Measurements from ENCODE around the gene AAK1. TPM values are rescaled to one million over a fixed set of nuclear protein-coding genes. Genes with fewer than 3 reads are reported as not detected.

The AAK1 gene
- total RNA-seq, 3 donors from 2014 or later, result 62.4 to 68.4 (median 66.2) TPM

GRCh38 chr2:69560147-69560482 lies 83.4 kb downstream of the AAK1 start:
- TF ChIP-seq, protein P1, sequence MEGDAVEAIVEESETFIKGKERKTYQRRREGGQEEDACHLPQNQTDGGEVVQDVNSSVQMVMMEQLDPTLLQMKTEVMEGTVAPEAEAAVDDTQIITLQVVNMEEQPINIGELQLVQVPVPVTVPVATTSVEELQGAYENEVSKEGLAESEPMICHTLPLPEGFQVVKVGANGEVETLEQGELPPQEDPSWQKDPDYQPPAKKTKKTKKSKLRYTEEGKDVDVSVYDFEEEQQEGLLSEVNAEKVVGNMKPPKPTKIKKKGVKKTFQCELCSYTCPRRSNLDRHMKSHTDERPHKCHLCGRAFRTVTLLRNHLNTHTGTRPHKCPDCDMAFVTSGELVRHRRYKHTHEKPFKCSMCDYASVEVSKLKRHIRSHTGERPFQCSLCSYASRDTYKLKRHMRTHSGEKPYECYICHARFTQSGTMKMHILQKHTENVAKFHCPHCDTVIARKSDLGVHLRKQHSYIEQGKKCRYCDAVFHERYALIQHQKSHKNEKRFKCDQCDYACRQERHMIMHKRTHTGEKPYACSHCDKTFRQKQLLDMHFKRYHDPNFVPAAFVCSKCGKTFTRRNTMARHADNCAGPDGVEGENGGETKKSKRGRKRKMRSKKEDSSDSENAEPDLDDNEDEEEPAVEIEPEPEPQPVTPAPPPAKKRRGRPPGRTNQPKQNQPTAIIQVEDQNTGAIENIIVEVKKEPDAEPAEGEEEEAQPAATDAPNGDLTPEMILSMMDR (IDR thresholded peaks at IDR 0.05), result no peak

GRCh38 chr2:69559442-69560146 lies 83.9 kb downstream of the AAK1 start:
- Histone ChIP-seq H3K9me3 (no peaks in the 10 kb centered on the region), H3K4me1 (ENCODE audit: low read depth) (peaks cover 26% of the 10 kb centered on the region), H3K36me3 (ENCODE audit: low read depth) (no peaks in the 10 kb centered on the region), H3K4me3 (peak overlapping the region; percentile 1)
- TF ChIP-seq, protein P1 (IDR thresholded peaks at IDR 0.05), result peak; percentile 45
- ATAC-seq (peak; percentile 95), DNase-seq (peak in 1 of 3 donors; percentile 50)
- intact Hi-C loops (cut with DNase I, micrococcal nuclease), result loop anchor here (2.0 to 10.0 kb wide), 3 partner anchors 85 to 155 kb away; partner anchors contain the start of gene AAK1 (in 1 of the 2)

More at GRCh38 chr2:69560147-69560482, 83.4 kb downstream of the AAK1 start:
- no peak for DNase-seq
- Histone ChIP-seq H3K9me3 (no peaks in the 10 kb centered on the region), H3K4me3 (no peak overlapping the region), H3K36me3 (ENCODE audit: low read depth) (no peaks in the 10 kb centered on the region), H3K4me1 (ENCODE audit: low read depth) (peaks cover 29% of the 10 kb centered on the region)
- intact Hi-C loops (cut with DNase I, micrococcal nuclease), result loop anchor here (10.0 kb wide), 2 partner anchors 85 to 155 kb away; partner anchors contain the start of gene AAK1 (in 1 of the 2)
- ATAC-seq, result no peak

DNA sequence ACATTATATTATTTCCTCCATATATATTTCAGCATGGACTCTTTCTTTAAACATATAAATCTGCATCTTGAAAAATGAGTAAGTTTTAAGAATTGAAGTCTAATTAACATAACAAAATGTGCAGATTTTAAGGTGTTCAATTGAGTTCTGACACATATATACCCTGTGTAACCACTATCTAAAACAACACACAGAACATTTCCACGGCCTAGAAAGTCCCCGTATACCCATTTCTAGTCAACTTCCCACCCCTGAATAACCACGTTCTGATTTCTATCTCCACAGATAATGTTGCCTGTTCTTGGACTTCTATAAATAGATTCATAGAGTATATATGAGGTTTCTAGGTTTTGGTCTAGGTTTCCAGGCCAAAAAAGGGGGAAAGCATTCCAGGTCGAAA lies 87.5 kb downstream of the AAK1 start:
- intact Hi-C loops (cut with DNase I, micrococcal nuclease), result no loop called here
- Histone ChIP-seq H3K4me1 (ENCODE audit: low read depth) (peaks cover 21% of the 10 kb centered on the region), H3K4me3 (no peak overlapping the region), H3K9me3 (no peaks in the 10 kb centered on the region), H3K36me3 (ENCODE audit: low read depth) (no peaks in the 10 kb centered on the region)
- no peak for ATAC-seq
- DNase-seq, result no peak
- TF ChIP-seq, protein P1 (IDR thresholded peaks at IDR 0.05), result no peak

DNA sequence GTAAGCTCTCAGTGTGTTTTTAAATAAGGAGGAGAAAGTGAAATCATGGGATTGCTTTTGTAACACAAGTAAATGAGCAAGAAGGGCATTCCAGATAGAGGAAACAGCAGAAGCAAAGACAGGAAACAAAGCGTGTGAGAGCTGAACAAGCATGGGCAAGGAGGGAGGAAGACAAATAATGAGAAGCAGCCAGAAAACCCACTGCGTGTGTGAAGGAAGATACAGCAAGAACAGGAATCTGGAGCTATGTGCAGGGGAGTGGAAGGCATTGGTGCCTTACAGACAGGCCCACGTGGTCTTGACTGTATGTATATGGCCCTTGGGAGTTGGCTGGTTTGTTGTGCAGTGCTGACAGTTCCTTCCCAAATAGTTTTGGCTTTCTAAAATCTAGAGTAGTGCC lies 88.6 kb downstream of the AAK1 start:
- no peaks in the 10 kb centered on the region for H3K9me3 ChIP-seq
- no peaks in the 10 kb centered on the region for H3K36me3 ChIP-seq (ENCODE audit: low read depth)
- TF ChIP-seq, protein P1 (IDR thresholded peaks at IDR 0.05), result no peak
- peaks cover 23% of the 10 kb centered on the region for H3K4me1 ChIP-seq (ENCODE audit: low read depth)
- intact Hi-C loops (cut with DNase I, micrococcal nuclease), result no loop called here
- H3K4me3 ChIP-seq, result no peak overlapping the region
- no peak for DNase-seq
- no peak for ATAC-seq

DNA sequence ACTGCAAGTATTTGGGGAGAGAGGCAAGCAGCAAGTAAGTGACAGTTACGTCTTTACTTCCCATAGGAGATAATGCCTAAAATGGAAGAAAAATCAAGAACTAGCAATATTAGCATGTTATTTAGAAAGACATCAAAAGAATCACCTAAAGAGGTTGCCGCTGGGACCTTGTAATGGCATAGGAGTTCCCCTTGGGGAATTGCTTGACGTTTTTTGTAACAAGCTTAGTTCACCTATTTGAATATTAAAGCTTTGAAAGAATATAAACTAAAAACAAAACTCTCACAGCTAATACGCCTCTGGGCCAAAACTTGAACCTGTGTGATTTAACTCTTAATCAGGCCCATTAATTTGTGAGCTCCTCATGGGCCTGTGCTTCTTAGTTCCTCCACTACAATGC lies 89.0 kb downstream of the AAK1 start:
- Histone ChIP-seq H3K9me3 (no peaks in the 10 kb centered on the region), H3K4me3 (no peak overlapping the region), H3K4me1 (ENCODE audit: low read depth) (peaks cover 19% of the 10 kb centered on the region), H3K36me3 (ENCODE audit: low read depth) (no peaks in the 10 kb centered on the region)
- intact Hi-C loops (cut with DNase I, micrococcal nuclease), result no loop called here
- no peak for DNase-seq
- TF ChIP-seq, protein P1 (IDR thresholded peaks at IDR 0.05), result no peak
- no peak for ATAC-seq
